Endothelial cell of hepatic sinusoid (primary cell): ENCODE results near the gene PIGN.

Source experiments
- in situ Hi-C: cut with HindIII; loops from 2 replicates; pipeline ENCODE4 v1.10.0; 2017; ENCODE audit warnings: low sequenced_read_pairs

The PIGN gene, protein sequence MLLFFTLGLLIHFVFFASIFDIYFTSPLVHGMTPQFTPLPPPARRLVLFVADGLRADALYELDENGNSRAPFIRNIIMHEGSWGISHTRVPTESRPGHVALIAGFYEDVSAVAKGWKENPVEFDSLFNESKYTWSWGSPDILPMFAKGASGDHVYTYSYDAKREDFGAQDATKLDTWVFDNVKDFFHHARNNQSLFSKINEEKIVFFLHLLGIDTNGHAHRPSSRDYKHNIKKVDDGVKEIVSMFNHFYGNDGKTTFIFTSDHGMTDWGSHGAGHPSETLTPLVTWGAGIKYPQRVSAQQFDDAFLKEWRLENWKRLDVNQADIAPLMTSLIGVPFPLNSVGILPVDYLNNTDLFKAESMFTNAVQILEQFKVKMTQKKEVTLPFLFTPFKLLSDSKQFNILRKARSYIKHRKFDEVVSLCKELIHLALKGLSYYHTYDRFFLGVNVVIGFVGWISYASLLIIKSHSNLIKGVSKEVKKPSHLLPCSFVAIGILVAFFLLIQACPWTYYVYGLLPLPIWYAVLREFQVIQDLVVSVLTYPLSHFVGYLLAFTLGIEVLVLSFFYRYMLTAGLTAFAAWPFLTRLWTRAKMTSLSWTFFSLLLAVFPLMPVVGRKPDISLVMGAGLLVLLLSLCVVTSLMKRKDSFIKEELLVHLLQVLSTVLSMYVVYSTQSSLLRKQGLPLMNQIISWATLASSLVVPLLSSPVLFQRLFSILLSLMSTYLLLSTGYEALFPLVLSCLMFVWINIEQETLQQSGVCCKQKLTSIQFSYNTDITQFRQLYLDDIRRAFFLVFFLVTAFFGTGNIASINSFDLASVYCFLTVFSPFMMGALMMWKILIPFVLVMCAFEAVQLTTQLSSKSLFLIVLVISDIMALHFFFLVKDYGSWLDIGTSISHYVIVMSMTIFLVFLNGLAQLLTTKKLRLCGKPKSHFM

DNA sequence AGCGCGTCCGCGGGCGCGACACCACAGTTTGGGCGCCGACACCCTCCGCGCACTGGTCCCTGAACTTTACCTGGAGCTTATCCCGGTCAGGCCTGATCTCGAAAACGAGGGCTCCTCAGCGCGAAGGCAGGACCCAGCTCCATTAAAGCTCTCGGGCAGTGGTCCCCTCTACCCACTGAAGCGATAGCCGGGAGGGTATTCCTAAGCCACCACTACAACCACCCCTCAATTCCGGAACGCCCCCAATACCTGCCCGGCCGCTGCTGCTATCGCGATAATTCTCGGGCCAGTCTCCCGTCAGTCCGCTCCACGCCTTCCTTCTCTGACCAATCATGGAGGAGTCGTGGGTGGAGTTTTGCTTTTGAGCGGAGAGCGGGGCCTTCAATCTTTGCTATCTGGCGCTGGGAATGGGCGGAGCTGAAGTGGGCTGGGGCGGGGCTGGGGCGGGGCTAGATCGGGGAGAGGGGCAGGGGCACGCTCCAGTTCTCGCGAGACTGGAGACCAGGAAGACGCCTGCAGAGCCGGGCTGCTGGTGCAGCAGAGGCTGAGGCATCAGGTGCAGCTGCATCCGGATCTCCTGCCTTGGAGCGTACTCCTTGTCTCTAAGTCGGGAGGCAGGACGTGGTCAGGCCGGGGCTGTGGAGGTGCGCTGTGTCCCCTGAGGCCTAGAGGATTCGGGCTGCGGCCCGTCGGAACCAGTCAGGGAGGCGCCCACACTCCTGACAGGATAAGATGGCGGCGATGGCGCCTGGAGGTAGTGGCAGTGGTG lies at the start of gene PIGN, which contains the start of gene RELCH:
TSS of gene PIGN (minus strand) at position 283 of the 769 bp plus-strand sequence. CDS start 25,703 bp downstream, outside the sequence.
TSS of gene RELCH (plus strand) at position 482 of the 769 bp plus-strand sequence. CDS start at position 733, 251 bp downstream.
- in situ Hi-C loops = no loop called here

DNA sequence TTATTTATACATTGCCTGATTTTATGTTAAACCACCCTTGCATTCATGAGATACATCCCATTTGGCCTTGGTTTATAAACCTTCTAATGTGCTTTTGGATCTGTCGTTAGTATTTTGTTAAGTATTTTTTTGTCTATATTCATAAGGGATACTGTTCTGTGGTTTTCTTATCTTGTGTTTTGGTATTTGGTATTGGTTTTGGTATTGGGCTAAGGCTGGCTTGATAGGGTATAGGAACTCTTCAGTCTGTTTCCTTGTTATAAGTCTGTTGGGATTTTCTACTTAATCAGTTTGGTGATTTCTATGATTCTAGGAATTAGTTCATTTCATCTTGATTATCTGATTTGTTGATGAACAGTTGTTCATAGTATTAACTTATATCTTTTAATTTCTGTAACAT lies 49.4 kb upstream of the PIGN start:
- in situ Hi-C loops = no loop called here

DNA sequence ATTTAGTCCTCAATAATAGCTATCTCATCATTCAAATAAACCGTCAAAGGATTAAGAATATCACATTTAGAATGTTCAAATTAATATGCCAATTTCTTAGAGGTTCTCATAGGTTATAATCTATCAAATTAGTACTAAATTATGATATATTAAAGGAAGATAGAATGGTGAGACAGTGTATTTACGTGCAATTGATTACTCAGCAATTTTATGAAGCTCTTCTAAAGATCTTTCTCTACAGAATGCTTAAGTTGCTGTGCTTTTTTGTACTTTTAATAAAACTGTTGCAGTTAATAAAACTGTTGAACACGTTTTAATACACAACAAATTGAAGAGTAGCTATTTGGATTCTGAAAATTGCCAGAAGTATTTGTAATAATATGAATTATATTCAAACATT lies 39.2 kb upstream of the PIGN start:
- in situ Hi-C loops = no loop called here

DNA sequence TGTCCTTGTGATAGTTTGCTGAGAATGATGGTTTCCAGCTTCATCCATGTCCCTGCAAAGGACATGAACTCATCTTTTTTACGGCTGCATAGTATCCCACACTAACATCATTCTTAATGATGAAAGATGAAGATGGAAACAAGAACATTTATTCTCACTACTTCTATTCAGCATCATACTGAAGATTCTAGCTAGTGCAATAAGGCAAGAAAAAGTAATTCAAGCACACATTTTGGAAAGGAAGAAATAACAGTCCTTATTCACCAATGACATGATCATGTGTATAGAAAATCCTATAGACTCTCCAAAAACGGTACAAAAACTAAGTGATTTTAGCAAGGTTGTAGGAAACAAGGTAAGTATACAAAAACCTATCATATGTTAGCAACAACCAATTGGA lies 37.4 kb upstream of the PIGN start:
- in situ Hi-C loops = no loop called here

DNA sequence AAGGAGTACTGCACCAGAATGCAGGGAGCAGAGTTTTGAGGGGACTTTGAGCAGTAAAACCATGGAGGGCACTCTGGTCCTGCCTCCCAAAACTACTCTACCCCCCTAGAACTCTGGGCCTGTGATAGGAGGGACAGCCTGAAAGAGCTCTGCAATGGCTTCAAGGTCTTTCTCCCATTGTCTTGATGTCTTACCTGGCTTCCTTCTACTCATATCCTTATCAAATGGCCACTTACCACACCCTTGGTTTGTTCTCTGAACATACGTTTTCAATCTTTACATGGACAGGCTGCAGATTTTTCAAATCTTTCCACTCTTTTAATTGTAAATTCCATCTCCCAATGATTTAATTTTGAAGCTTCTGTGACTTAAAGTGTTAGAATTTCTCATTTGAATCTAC lies 27.9 kb upstream of the PIGN start:
- in situ Hi-C loops = no loop called here

DNA sequence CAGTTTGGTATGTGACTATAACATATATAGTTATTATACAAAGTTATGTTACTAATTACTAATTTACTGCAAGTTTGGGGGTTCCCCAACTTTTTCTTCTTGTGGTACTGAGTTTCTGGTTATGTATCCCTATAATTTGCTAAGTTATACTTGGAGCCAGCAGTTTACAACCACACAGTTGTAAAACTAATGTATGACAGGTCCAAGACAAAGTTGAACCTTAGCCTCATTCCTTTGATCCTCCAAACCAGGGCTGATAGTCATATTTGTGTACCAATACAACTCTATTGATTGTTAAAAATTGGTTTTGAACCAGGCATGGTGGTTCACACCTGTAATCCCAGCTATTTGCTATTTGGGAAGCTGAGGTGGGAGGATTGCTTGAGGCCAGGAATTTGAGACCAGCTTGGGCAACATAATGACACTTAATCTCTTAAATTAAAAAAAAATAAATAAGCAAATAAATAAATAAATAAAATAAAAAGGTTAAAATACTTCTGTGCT lies 24.5 kb upstream of the PIGN start:
- in situ Hi-C loops = no loop called here

DNA sequence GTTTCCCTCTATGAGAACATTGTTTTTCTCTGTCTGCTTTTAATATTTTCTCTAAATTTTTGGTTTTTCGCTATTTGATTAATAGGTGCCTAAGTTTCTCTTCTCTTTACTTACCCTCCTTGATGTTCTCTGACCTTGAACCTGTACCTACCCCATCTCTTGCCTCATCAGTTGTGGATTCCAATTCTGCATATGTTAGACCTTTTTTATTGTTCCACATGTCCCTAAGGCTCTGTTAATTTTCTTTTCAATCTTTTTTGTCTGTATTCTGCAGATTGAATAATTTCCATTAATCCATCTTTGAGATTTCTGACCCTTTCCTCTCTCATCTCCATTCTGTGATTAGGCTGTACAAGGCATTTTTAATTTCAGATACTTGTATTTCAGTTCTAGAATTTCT lies 23.3 kb upstream of the PIGN start:
- in situ Hi-C loops = no loop called here

DNA sequence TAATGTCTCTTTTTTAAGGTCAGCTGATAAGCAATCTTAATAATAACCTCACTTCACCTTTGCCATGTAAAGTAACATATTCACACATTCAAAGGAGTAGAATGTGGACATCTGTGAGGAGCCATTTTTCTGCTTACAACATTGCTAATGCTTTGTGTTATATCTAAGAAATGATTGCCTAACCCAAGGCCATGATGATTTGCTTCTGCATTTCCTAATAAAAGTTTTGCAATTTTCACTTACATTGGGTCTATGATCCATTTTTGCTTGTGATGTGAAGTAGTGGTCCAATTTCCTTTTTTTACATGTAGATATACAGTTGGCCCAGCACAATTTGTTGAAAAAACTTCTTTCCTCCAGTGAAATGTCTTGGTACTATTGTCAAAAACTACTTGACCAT lies 22.2 kb upstream of the PIGN start:
- in situ Hi-C loops = no loop called here

DNA sequence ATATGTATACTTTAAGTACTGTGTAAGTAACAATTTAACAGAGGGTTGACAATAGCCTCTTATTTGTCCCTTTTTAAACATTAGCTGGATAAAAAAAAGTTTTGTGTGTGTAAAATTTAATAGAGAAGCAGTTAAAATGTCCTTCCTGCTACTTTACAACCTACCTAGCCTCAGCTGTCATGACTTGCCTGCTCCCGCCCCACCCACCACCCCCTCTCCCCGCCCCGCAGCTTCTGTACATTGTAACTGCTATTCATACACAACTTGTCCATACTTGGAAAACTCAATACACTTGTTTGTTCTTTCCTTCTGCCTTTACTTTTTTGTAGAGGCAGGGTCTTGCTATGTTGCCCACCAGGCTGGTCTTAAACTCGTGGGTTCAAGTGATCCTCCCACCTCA lies 19.7 kb upstream of the PIGN start:
- in situ Hi-C loops = no loop called here

DNA sequence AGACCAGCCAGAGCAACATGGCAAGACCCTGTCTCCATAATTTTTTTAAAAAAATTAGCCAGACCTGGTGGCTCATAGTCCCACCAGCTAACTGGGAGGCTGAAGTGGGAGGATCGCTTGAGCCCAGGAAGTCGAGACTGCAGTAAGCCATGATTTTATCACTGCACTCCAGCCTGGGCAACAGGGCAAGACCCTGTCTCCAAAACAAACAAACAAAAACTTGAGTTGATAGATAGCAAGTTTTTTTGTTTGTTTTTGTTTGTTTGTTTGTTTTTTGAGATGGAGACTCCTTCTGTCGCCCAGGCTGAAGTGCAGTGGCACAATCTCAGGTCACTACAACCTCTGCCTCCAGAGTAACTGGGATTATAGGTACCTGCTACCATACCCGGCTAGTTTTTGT lies 19.0 kb upstream of the PIGN start:
- in situ Hi-C loops = no loop called here

DNA sequence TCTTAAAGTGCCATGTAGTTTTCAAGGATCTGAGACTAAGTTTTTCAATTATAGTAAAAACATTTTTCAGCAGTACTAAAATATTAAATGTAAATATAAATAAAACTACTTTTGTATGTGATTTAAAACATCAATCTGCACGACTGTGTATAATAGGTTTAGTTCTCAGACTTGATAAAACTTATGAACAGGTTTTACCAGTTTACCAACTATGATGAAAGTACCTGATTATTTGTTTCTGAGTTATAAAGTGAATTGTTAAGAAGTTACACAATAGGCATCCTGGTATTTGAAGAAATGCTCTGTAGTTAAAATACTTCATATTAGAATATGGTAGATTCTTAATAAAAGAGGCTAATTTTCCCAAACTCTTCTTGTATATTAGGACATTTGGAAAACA lies 15.0 kb upstream of the PIGN start:
- in situ Hi-C loops = no loop called here

DNA sequence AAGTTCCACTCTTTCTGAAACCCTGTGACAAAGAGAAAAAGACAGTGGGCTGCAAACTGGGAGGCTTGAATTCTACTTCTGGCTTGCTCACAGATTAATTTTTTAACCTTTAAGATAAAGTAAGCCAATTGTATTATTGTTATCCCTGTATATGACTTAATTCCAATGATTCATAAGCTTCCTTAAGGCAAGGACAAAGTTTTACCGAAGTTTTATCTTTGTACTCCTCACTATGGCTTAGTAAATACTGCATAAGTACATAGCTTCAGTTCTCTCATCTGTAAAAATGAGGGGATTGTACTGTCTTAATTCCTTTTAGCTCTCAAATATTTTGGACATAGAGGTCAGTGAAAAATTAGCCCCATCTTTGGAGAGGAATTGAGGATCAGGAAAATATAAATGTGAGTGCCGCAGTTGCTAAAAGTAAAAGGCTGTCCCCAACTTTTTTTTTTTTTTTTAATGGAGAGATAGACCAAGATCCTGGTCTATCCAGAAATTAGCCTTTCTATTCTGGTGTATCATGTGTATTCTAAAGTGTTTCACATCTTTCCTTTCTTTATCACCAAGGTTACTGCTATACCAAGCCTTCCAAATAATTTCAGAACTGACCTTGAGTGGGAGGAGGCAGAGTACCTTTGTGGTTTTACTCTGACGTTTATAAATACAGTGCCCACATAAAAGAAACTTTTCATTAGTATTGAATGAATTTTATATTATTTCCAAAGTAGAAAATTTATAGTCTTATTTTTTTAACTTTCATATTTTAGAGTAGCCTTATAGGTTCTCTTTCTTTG lies 13.5 kb upstream of the PIGN start:
- in situ Hi-C loops = no loop called here

DNA sequence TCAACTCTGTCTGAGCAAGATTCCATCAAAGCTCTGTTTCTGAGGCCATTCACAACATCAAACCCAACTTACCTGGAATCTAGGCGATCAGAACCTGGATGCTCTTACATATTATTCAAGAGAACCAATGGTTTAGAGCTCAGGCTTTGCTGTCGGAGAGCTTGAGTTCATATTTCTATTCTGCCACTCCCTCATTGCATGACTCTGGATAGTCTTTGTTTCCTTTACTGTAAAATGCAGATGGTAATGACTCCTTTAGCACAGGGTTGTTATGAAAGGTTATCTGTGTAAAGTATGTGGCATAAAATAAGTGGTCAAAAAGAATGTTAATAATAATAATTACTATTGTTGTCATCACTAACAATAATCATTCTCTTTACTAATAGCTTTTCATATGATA lies 12.8 kb upstream of the PIGN start:
- in situ Hi-C loops = no loop called here

DNA sequence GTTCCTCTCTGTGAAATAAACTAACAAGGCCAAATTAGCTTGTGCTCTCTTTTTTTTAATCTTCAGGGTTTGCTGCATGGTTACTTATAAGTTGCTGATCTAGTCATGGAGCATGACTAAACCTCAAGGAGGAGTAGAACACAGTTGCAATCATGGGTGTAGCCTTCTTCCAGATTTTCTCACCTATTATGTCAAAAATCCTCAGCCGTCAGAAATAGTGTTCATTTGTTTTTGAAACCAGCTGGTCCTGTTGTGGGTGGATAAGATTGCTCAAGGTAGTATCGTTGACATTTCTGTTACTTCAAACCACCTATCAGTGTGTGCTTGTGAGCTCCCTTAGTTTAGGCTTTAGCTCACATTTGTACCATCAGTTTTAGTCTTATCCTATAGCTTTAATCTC lies 11.4 kb upstream of the PIGN start:
- in situ Hi-C loops = no loop called here

DNA sequence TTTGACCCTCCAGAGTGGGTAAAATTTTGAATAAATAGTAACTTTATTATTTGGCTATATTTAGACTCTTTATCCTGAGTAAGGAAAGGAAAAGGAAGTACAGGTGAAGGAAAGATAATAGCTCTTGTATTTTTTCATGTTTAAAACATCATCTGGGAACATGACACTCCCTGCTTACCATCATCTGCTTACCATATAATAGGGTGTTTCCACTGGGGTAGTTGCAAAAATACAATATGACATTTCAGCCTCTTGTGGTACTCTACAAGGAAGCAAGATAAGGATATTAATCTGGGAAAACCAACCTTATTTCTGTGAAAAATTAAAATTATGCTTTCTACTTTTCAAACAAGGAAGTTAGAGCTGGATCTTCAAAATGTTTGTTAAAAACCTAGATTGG lies 10.1 kb upstream of the PIGN start:
- in situ Hi-C loops = no loop called here

DNA sequence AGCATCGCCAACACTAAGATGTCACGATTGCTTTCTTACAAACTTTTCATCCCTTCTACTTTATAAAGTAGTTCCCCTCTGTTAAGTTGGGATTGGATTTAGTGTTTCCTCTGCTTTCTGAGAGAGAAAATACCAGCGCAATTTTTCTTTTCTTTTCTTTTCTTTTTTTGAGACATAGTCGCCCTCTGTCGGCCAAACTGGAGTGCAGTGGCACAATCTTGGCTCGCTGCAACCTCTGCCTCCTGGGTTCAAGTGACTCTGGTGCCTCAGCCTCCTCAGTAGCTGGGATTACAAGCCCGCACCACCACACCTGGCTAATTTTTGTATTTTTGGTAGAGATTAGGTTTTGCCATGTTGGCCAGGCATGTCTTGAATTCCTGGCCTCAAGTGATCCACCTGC lies 9.2 kb upstream of the PIGN start:
- in situ Hi-C loops = no loop called here

DNA sequence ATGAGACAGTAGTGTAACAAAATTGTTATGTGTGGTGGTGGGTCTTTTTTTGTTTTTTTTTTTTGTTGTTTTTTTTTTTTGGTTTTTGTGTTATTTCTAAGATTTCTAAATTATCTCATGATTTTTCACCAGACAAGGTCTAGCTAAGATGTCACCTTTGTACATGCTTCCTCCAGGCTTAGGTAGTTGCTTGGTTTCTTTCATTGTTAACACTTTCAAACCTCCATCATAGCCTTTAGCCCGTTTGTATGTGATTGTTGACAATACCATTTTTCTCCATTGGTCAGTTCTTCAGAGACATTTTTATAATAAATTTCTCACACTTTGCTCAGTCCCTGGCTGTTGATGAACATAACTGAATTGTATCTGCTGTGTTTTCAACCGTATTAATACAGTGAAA lies 2.4 kb upstream of the PIGN start:
- in situ Hi-C loops = no loop called here

DNA sequence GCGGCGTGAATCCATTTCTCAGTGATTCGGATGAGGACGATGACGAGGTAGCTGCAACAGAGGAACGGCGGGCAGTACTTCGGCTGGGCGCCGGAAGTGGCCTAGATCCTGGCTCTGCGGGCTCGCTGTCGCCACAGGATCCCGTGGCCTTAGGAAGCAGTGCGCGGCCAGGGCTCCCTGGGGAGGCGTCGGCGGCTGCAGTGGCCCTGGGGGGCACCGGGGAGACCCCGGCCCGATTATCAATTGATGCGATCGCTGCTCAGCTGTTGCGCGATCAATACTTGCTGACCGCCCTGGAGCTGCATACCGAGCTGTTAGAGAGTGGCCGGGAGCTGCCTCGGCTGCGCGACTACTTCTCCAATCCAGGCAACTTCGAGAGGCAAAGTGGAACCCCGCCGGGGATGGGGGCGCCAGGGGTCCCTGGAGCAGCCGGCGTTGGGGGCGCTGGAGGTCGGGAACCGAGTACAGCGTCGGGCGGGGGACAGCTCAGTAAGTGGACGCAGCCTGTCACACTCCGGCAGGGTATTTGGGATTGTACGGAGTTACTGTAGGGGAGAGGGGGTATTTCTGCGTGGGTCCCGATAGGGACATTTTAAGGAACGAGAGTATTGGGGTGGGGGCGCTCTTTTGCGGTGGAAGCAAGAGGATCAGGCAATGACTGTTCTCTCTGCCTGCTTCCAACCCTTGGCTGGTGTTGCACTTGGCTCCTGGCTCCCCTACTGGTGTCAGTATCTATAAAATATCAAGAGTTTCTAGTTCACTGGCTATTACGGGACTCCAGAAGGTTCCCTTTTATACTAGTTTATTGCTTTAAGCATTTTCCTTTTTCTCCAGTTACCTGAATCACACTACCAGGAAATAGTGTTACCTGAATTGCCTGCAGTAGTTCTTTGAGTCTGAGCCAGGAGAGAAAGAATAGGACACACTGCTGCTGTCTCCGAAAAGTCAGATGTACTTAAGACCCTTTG lies 971 bp upstream of the PIGN start:
- in situ Hi-C loops = no loop called here

DNA sequence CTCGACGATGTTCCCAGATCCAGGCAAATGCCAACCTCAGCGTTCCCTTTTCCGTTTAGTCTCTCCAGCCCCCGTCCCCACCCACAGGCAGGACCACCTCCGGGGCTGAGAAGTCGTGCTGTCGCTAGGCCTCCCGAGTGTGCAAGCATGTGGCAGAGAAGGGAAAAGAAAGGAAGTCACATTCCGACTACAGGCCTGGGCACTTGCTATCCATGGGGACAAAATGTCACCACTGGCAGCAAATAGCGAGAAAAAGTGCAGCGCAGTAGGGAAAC lies 420 bp downstream of the PIGN start:
- in situ Hi-C loops = no loop called here
